G401.6 (cell line): ENCODE results near the gene VAMP2.

Source experiments
- FAIRE-seq: peaks from 2 replicates; lab custom pipeline; 2012; peaks lifted over from hg19 to GRCh38; lab: Jason Lieb, UNC

The VAMP2 gene

GRCh38 chr17:8142887-8143580, 19.7 kb downstream of the VAMP2 start:
- no peak for FAIRE-seq

GRCh38 chr17:8142158-8142886, 20.4 kb downstream of the VAMP2 start:
- FAIRE-seq, result no peak

- FAIRE-seq, result no peak
These were observed 21.0 kb downstream of the VAMP2 start for GRCh38 chr17:8141741-8142140.

GRCh38 chr17:8141045-8141444, 21.7 kb downstream of the VAMP2 start:
- FAIRE-seq, result no peak

- FAIRE-seq, result no peak
These were observed 22.4 kb downstream of the VAMP2 start for GRCh38 chr17:8140065-8141029.

GRCh38 chr17:8138672-8139371, 23.9 kb downstream of the VAMP2 start:
- FAIRE-seq, result peak; percentile 98

- no peak for FAIRE-seq
These were observed 24.4 kb downstream of the VAMP2 start for GRCh38 chr17:8138374-8138671.

- no peak for FAIRE-seq
These were observed 24.9 kb downstream of the VAMP2 start for GRCh38 chr17:8137645-8138373.

GRCh38 chr17:8133941-8134340, 28.8 kb downstream of the VAMP2 start:
- no peak for FAIRE-seq

GRCh38 chr17:8133399-8133798, 29.3 kb downstream of the VAMP2 start:
- no peak for FAIRE-seq

- FAIRE-seq, result no peak
These were observed 30.8 kb downstream of the VAMP2 start for GRCh38 chr17:8131844-8132441.

- FAIRE-seq, result no peak
These were observed 34.5 kb downstream of the VAMP2 start for GRCh38 chr17:8128125-8128784.

- no peak for FAIRE-seq
These were observed 36.2 kb downstream of the VAMP2 start for GRCh38 chr17:8126491-8127066.

- no peak for FAIRE-seq
These were observed 36.7 kb downstream of the VAMP2 start for GRCh38 chr17:8125947-8126490.

GRCh38 chr17:8125154-8125946, 37.4 kb downstream of the VAMP2 start:
- FAIRE-seq, result no peak

GRCh38 chr17:8124350-8125153, 38.2 kb downstream of the VAMP2 start:
- FAIRE-seq, result no peak

- FAIRE-seq, result peak; percentile 69
These were observed 38.9 kb downstream of the VAMP2 start, which contains the start of gene HES7 for GRCh38 chr17:8123695-8124349. HES7 (minus strand) TSS chr17:8124106; CDS start chr17:8124084, 22 bp downstream.
